Pons (tissue), 1 donor: ENCODE data around the gene OR8G5.
"Not testable (repeated sequence)": the region's sequence is repeated elsewhere in the genome, so short reads cannot be mapped to it uniquely, and the experiment has no call there.

ENCODE experiments used
- DNase-seq: peaks from one replicate; pipeline ENCODE4 v3.0.0-alpha.2; 2016; ENCODE audit warnings: low spot score

OR8G5 gene

GRCh38 chr11:124256076-124256475, at the start of gene OR8G5:
TSS of gene OR8G5 (plus strand) at chr11:124256376. CDS start at chr11:124264932, 8,556 bp downstream.
- DNase-seq: no peak

- DNase-seq: no peak
Observed at GRCh38 chr11:124207102-124207792, 48.9 kb upstream of the OR8G5 start.

- no peak for DNase-seq
Observed at GRCh38 chr11:124209824-124210357, 46.3 kb upstream of the OR8G5 start.

GRCh38 chr11:124210421-124210820, 45.8 kb upstream of the OR8G5 start:
- DNase-seq: no peak

GRCh38 chr11:124211321-124211720, 44.9 kb upstream of the OR8G5 start:
- DNase-seq: no peak

GRCh38 chr11:124214027-124214426, 42.1 kb upstream of the OR8G5 start:
- DNase-seq: no peak

GRCh38 chr11:124219126-124219525, 37.0 kb upstream of the OR8G5 start:
- DNase-seq: no peak

GRCh38 chr11:124222407-124222806, 33.8 kb upstream of the OR8G5 start:
- DNase-seq: no peak

- peak; percentile 23 for DNase-seq
Observed at GRCh38 chr11:124224618-124225423, 31.4 kb upstream of the OR8G5 start.

GRCh38 chr11:124225471-124225870, 30.7 kb upstream of the OR8G5 start:
- DNase-seq: no peak

- DNase-seq: no peak
Observed at GRCh38 chr11:124233376-124233775, 22.8 kb upstream of the OR8G5 start.

GRCh38 chr11:124238512-124238911, 17.7 kb upstream of the OR8G5 start:
- no peak for DNase-seq

GRCh38 chr11:124240621-124241397, 15.4 kb upstream of the OR8G5 start, which contains the start of gene OR8G1:
TSS of gene OR8G1 (plus strand) at chr11:124241095. CDS start at chr11:124249676, 8,581 bp downstream.
- no peak for DNase-seq

GRCh38 chr11:124249869-124250268, 6.3 kb upstream of the OR8G5 start:
- DNase-seq: not testable (repeated sequence)

- not testable (repeated sequence) for DNase-seq
Observed at GRCh38 chr11:124265041-124265440, 8.9 kb downstream of the OR8G5 start.

GRCh38 chr11:124270886-124271285, 14.7 kb downstream of the OR8G5 start:
- DNase-seq: not testable (repeated sequence)

GRCh38 chr11:124274000-124274399, 17.8 kb downstream of the OR8G5 start:
- DNase-seq: no peak

GRCh38 chr11:124276081-124276480, 19.9 kb downstream of the OR8G5 start:
- no peak for DNase-seq

GRCh38 chr11:124277207-124277606, 21.0 kb downstream of the OR8G5 start:
- DNase-seq: no peak

GRCh38 chr11:124277804-124278203, 21.6 kb downstream of the OR8G5 start:
- no peak for DNase-seq

GRCh38 chr11:124278261-124278660, 22.1 kb downstream of the OR8G5 start:
- no peak for DNase-seq
